Measurements from ENCODE around the gene AMY1A.
"Not testable (repeated sequence)": the region's sequence is repeated elsewhere in the genome, so short reads cannot be mapped to it uniquely, and the experiment has no call there.

The AMY1A gene

GRCh38 chr1:103655460-103655859 lies at the start of gene AMY1A:
Gene AMY1A (plus strand): TSS chr1:103655760. CDS start chr1:103656331, 571 bp downstream.
- DNase-seq (ENCODE audit: low read depth in 2 of 2), result not testable (repeated sequence)

- no peak for DNase-seq (ENCODE audit: low read depth in 2 of 2)
Observed at GRCh38 chr1:103616362-103616761, 39.2 kb upstream of the AMY1A start.

- DNase-seq (ENCODE audit: low read depth in 2 of 2), result not testable (repeated sequence)
Observed at GRCh38 chr1:103616994-103617477, 38.5 kb upstream of the AMY1A start, which contains the start of gene AMY2A. Gene AMY2A (plus strand): TSS chr1:103617427. CDS start chr1:103617441, 14 bp downstream.

- not testable (repeated sequence) for DNase-seq (ENCODE audit: low read depth in 2 of 2)
Observed at GRCh38 chr1:103627436-103627835, 28.1 kb upstream of the AMY1A start.

GRCh38 chr1:103641194-103641593 lies 14.4 kb upstream of the AMY1A start:
- DNase-seq (ENCODE audit: low read depth in 2 of 2), result not testable (repeated sequence)

GRCh38 chr1:103643908-103644307 lies 11.7 kb upstream of the AMY1A start:
- DNase-seq (ENCODE audit: low read depth in 2 of 2), result not testable (repeated sequence)

GRCh38 chr1:103650305-103650704 lies 5.3 kb upstream of the AMY1A start:
- not testable (repeated sequence) for DNase-seq (ENCODE audit: low read depth in 2 of 2)

GRCh38 chr1:103650889-103651288 lies 4.7 kb upstream of the AMY1A start:
- DNase-seq (ENCODE audit: low read depth in 2 of 2), result not testable (repeated sequence)

- not testable (repeated sequence) for DNase-seq (ENCODE audit: low read depth in 2 of 2)
Observed at GRCh38 chr1:103654133-103654532, 1.4 kb upstream of the AMY1A start.

GRCh38 chr1:103676335-103676734 lies 20.8 kb downstream of the AMY1A start:
- not testable (repeated sequence) for DNase-seq (ENCODE audit: low read depth in 2 of 2)

- DNase-seq (ENCODE audit: low read depth in 2 of 2), result not testable (repeated sequence)
Observed at GRCh38 chr1:103696110-103696509, 40.5 kb downstream of the AMY1A start, which contains the start of gene AMY1B. Gene AMY1B (minus strand): TSS chr1:103696210. CDS start chr1:103695639, 571 bp downstream.

- DNase-seq (ENCODE audit: low read depth in 2 of 2), result not testable (repeated sequence)
Observed at GRCh38 chr1:103697430-103697829, 41.9 kb downstream of the AMY1A start.

- DNase-seq (ENCODE audit: low read depth in 2 of 2), result not testable (repeated sequence)
Observed at GRCh38 chr1:103700669-103701068, 45.1 kb downstream of the AMY1A start.

- DNase-seq (ENCODE audit: low read depth in 2 of 2), result not testable (repeated sequence)
Observed at GRCh38 chr1:103701256-103701655, 45.7 kb downstream of the AMY1A start.

- not testable (repeated sequence) for DNase-seq (ENCODE audit: low read depth in 2 of 2)
Observed at GRCh38 chr1:103707670-103708069, 52.1 kb downstream of the AMY1A start.

GRCh38 chr1:103710381-103710780 lies 54.8 kb downstream of the AMY1A start:
- DNase-seq (ENCODE audit: low read depth in 2 of 2), result not testable (repeated sequence)
